ENCODE results near the gene HMG20A.

The HMG20A gene

GRCh38 chr15:77533578-77534430, 113.1 kb downstream of the HMG20A start:
- TF ChIP-seq CTCF (IDR thresholded peaks at IDR 0.05; ENCODE audit: borderline replicate concordance, control extremely low read depth, extremely low read depth, insufficient read depth, missing control alignments), result no peak
- in situ Hi-C loops (cut with MboI; ENCODE audit: low sequenced_read_pairs, unreplicated experiment), result no loop called here
- no peak for DNase-seq (ENCODE audit: low spot score)
